ENCODE data around the gene PLXNA3. TPM values are rescaled to one million over a fixed set of nuclear protein-coding genes. Genes with fewer than 3 reads are reported as not detected.

PLXNA3 gene
- total and polyA plus RNA-seq, 7 donors: 1.7 to 6.5 (median 3.3) TPM

DNA sequence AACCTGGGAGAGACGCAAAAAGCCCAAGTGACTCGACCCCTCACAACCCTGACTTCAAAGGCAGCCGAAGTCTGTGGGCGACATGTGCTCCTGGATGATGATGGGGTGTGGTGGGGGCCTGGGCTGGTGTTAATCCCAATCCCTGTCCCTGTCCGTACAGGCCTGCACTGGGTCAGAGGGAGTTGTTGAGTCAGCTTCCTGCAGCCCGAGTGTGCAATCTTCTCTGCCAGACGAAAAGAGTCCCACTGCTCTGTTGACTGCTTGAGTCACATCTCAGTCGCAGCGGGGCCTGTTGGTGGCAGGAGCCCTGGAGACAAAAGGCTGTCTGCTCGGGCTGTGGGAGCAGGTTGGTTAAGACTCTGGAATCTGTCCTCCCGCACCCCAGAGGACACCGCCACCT, 47.7 kb downstream of the PLXNA3 start:
- ATAC-seq (no peak), DNase-seq (no peak)
- no peaks in the 10 kb centered on the region for H3K27me3 ChIP-seq (ENCODE audit: insufficient read depth in 3 of 3, low read length in 2 of 3)
- H3K4me3 ChIP-seq: no peak overlapping the region
- 75 to 86% (median 84%) methylated on average over 12 of the region's 12 CpGs for WGBS, 3 donors
- H3K36me3 ChIP-seq (ENCODE audit: insufficient read depth in 1 of 2, low read depth in 1 of 2): peaks cover 0 to 27% of the 10 kb centered on the region in 2 donors
- no peaks in the 10 kb centered on the region for H3K9me3 ChIP-seq
- TF ChIP-seq, protein P1, sequence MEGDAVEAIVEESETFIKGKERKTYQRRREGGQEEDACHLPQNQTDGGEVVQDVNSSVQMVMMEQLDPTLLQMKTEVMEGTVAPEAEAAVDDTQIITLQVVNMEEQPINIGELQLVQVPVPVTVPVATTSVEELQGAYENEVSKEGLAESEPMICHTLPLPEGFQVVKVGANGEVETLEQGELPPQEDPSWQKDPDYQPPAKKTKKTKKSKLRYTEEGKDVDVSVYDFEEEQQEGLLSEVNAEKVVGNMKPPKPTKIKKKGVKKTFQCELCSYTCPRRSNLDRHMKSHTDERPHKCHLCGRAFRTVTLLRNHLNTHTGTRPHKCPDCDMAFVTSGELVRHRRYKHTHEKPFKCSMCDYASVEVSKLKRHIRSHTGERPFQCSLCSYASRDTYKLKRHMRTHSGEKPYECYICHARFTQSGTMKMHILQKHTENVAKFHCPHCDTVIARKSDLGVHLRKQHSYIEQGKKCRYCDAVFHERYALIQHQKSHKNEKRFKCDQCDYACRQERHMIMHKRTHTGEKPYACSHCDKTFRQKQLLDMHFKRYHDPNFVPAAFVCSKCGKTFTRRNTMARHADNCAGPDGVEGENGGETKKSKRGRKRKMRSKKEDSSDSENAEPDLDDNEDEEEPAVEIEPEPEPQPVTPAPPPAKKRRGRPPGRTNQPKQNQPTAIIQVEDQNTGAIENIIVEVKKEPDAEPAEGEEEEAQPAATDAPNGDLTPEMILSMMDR (IDR thresholded peaks at IDR 0.05): no peak
- intact Hi-C loops (cut with DNase I): no loop called here
- no peaks in the 10 kb centered on the region for H3K4me1 ChIP-seq
- H3K27ac ChIP-seq: no peak overlapping the region

DNA sequence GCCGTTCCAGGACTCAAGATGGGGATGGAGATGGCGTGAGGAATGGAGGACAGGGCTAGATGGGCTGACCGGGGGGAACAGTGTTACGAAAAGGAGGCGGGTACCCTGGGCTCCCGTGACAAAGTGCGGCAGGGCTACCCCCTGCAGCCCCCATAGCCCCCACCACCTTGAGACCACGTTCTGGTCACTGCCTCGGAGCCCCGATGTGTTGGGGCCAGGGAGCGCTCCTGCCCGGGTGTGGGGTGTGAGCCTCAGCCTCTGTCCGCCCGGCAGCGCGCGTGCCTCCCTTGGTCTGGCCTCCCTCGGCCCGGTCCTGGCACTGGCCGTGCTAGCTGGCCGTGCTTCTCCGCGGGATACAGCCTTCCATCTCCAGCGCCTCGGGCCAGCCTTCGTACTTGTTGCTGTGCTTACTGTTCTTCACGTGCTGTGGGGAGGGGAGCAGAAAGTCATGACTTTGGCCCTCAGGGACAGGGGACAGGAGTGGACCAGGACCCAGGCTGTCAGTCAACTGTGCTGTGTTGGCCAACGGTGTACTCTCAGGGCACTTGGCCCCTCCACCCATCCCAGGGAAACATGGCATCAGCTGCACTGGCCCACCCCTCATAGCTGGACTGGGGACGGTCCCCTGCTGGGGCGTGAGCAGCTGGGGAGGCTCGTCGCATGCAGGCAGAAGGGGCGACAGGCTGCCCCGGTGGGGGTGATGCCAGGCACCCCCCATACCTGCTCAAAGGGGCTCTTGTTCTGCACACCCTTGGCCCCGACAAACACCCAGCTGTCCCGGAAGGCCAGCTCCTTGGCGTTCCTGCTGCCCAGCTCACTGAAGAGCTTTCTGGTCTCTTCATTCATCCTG, 48.6 kb downstream of the PLXNA3 start:
- TF ChIP-seq, protein P1 (IDR thresholded peaks at IDR 0.05): no peak
- no peak overlapping the region for H3K4me3 ChIP-seq
- no peaks in the 10 kb centered on the region for H3K27me3 ChIP-seq (ENCODE audit: insufficient read depth in 3 of 3, low read length in 2 of 3)
- intact Hi-C loops (cut with DNase I): no loop called here
- no peak overlapping the region for H3K27ac ChIP-seq
- H3K4me1 ChIP-seq: no peaks in the 10 kb centered on the region
- DNase-seq: no peak
- 81 to 85% (median 84%) methylated on average over 18 to 37 of the region's 37 CpGs for WGBS, 3 donors
- peaks cover 0 to 27% of the 10 kb centered on the region in 2 donors for H3K36me3 ChIP-seq (ENCODE audit: insufficient read depth in 1 of 2, low read depth in 1 of 2)
- ATAC-seq: peak in 1 of 4 donors; percentile 14
- no peaks in the 10 kb centered on the region for H3K9me3 ChIP-seq

DNA sequence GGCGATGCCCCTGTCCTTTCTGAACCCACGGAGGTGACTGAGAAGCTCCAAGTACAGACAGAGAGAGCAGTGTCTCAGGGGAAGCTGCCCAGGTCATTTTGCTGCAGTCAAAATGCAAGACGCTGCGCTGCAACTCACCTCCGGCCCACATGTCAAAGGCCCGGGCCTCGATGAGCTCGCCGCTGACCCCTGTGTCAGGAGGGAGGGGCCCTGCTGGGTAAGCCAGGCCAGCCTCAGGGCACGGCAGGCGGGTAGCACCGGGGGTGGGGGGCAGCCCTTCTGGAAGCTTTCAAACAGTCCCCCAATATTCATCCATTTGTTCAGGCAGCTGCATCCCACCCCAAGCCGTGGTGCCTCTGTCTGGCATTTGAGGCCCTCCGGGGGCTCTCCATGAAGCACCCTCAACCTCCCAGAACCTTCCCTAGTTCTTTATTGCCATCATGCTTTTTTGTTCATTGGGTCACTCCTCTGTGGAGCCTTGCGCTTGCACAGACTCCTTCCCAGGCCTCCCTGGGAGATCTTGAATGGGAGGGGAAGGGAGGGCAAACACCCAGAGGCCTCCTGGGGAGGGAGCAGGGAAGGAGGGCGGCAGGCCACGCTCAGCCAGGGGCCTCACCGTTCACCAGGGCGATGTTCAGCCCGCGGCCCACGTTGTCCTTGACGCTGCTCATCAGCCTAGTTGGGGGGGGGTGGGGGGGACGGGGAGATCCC, 49.7 kb downstream of the PLXNA3 start:
- intact Hi-C loops (cut with DNase I): no loop called here
- 76 to 86% (median 80%) methylated on average over 10 to 24 of the region's 24 CpGs for WGBS, 3 donors
- peaks cover 0 to 27% of the 10 kb centered on the region in 2 donors for H3K36me3 ChIP-seq (ENCODE audit: insufficient read depth in 1 of 2, low read depth in 1 of 2)

DNA sequence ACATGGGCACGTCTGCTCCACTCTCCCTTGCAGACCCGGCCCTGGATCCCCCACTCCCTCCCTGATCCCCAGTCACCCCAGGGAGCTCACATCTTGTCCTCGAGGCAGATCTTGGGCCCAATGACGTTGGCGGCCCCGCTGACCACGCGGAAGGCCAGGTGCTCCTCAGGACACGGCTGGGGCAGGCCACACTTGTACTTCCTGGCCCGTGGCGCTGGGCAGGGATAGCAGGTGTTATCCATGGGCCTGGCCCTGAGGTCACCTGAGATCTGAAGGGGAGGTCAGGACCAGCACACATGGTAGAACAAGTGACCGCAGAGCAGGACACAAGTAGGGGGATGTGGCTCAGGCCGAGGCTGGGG, 50.3 kb downstream of the PLXNA3 start:
- Histone ChIP-seq H3K27ac (no peak overlapping the region), H3K36me3 (ENCODE audit: insufficient read depth in 1 of 2, low read depth in 1 of 2) (peaks cover 0 to 27% of the 10 kb centered on the region in 2 donors), H3K9me3 (no peaks in the 10 kb centered on the region), H3K27me3 (ENCODE audit: insufficient read depth in 3 of 3, low read length in 2 of 3) (no peaks in the 10 kb centered on the region), H3K4me3 (no peak overlapping the region), H3K4me1 (no peaks in the 10 kb centered on the region)
- DNase-seq (no peak), ATAC-seq (no peak)
- 82 to 91% (median 86%) methylated on average over 9 to 13 of the region's 13 CpGs for WGBS, 3 donors
- TF ChIP-seq, protein P1 (IDR thresholded peaks at IDR 0.05): no peak
- intact Hi-C loops (cut with DNase I): no loop called here

More for the DNA sequence above, 49.7 kb downstream of the PLXNA3 start:
- TF ChIP-seq, protein P1 (IDR thresholded peaks at IDR 0.05): no peak
- ATAC-seq: no peak
- DNase-seq: no peak
- Histone ChIP-seq H3K9me3 (no peaks in the 10 kb centered on the region), H3K27me3 (ENCODE audit: insufficient read depth in 3 of 3, low read length in 2 of 3) (no peaks in the 10 kb centered on the region), H3K4me1 (no peaks in the 10 kb centered on the region), H3K4me3 (no peak overlapping the region), H3K27ac (no peak overlapping the region)

All from psoas muscle (tissue), 8 donors.